ENCODE data around the gene CREBRF.

GRCh38 chr5:173039188-173039587 is 17.0 kb upstream of the CREBRF start:
- no peak for TF ChIP-seq CTCF (IDR thresholded peaks at IDR 0.05)
- TF ChIP-seq EZH2 (IDR thresholded peaks at IDR 0.05; ENCODE audit: borderline replicate concordance, insufficient read depth, low read depth, low read length, poor library complexity, severe bottlenecking): no peak

All from B cell (primary cell).